HEK293 (cell line): ENCODE data around the gene ZDHHC14.

Experiments used
- CTCF ChIA-PET: fragments of 350-600 bp; formaldehyde crosslinking; extraction: SDS; loops from one replicate; lab custom pipeline; 2021; ENCODE audit warnings: antibody characterized with exemption; lab: Yijun Ruan, JAX
- POLR2A ChIA-PET: fragments of 300-600 bp; formaldehyde crosslinking; extraction: SDS; loops from one replicate; lab custom pipeline; 2020; ENCODE audit warnings: antibody characterized with exemption, inconsistent platforms; lab: Yijun Ruan, JAX
- H3K27ac ChIP-seq: fragments of 200-500 bp; sonication (Bioruptor generic); 2 replicates; pipeline ENCODE4 v1.5.1; 2014; ENCODE audit warnings: low read depth, low read length, control low read depth, inconsistent platforms; ENCODE audit errors: extremely low read depth
- H3K36me3 ChIP-seq, 2 experiments: fragments of 200-500 bp in 1 of 2; sonication (Bioruptor generic) in 1 of 2; 1 replicate in 1 of 2; 2 replicates in 1 of 2; pipeline ENCODE4 v1.5.1; 2014 to 2017; ENCODE audit warnings: inconsistent platforms in 2 of 2, low read length in 2 of 2; ENCODE audit not compliant: control insufficient read depth in 2 of 2, insufficient read depth in 1 of 2
- H3K4me1 ChIP-seq: fragments of 200-500 bp; sonication (Bioruptor generic); 2 replicates; pipeline ENCODE4 v1.5.1; 2014; ENCODE audit warnings: mild to moderate bottlenecking, low read length, inconsistent platforms; ENCODE audit not compliant: control insufficient read depth, insufficient read depth
- H3K4me3 ChIP-seq: 2 replicates; pipeline ENCODE4 v1.5.1; 2011; ENCODE audit warnings: low read depth, mild to moderate bottlenecking, control low read depth, low read length, moderate library complexity
- H3K9me3 ChIP-seq: fragments of 200-500 bp; sonication (Bioruptor generic); 2 replicates; pipeline ENCODE4 v1.5.1; 2014; ENCODE audit warnings: low read depth, low read length, inconsistent platforms; ENCODE audit not compliant: control insufficient read depth, insufficient read depth
- GLI4 ChIP-seq: fragments of 450-650 bp; formaldehyde crosslinking; IDR thresholded peaks from 2 replicates; pipeline ENCODE4 v1.5.1; 2016; ENCODE audit warnings: missing biosample characterization, missing genetic modification characterization
- GLIS1 ChIP-seq: fragments of 450-650 bp; formaldehyde crosslinking; IDR thresholded peaks from 2 replicates; pipeline ENCODE4 v1.5.1; 2016; ENCODE audit warnings: missing biosample characterization, missing genetic modification characterization
- KLF16 ChIP-seq: fragments of 450-650 bp; formaldehyde crosslinking; IDR thresholded peaks from 2 replicates; pipeline ENCODE4 v1.5.1; 2017; ENCODE audit warnings: missing biosample characterization, missing genetic modification characterization
- MEIS1 ChIP-seq: sonication (generic); formaldehyde crosslinking; IDR thresholded peaks from 2 replicates; pipeline ENCODE4 v1.8.1; 2022; ENCODE audit warnings: missing genetic modification reagents, mild to moderate bottlenecking, borderline replicate concordance
- OSR2 ChIP-seq: fragments of 450-650 bp; formaldehyde crosslinking; IDR thresholded peaks from 2 replicates; pipeline ENCODE4 v1.5.1; 2016; ENCODE audit warnings: missing biosample characterization, missing genetic modification characterization
- RBAK ChIP-seq: fragments of 450-650 bp; formaldehyde crosslinking; IDR thresholded peaks from 2 replicates; pipeline ENCODE4 v1.5.1; 2016; ENCODE audit warnings: missing biosample characterization, missing genetic modification characterization
- ZNF114 ChIP-seq: fragments of 450-650 bp; formaldehyde crosslinking; IDR thresholded peaks from 2 replicates; pipeline ENCODE4 v1.5.0; 2017; ENCODE audit warnings: missing biosample characterization, missing genetic modification characterization
- ZNF146 ChIP-seq: fragments of 450-650 bp; formaldehyde crosslinking; IDR thresholded peaks from 2 replicates; pipeline ENCODE4 v1.5.1; 2016; ENCODE audit warnings: missing biosample characterization, missing genetic modification characterization
- ZNF23 ChIP-seq: fragments of 450-650 bp; formaldehyde crosslinking; IDR thresholded peaks from 2 replicates; pipeline ENCODE4 v1.5.1; 2016; ENCODE audit warnings: missing biosample characterization, missing genetic modification characterization, borderline replicate concordance
- ZNF366 ChIP-seq: fragments of 450-650 bp; formaldehyde crosslinking; conservative IDR thresholded peaks from 2 replicates; pipeline ENCODE4 v1.5.1; 2016; ENCODE audit warnings: missing biosample characterization, missing genetic modification characterization
- ZNF48 ChIP-seq: fragments of 450-650 bp; formaldehyde crosslinking; IDR thresholded peaks from 2 replicates; pipeline ENCODE4 v1.5.1; 2016; ENCODE audit warnings: missing biosample characterization, missing genetic modification characterization
- ZNF530 ChIP-seq: fragments of 450-650 bp; formaldehyde crosslinking; IDR thresholded peaks from 2 replicates; pipeline ENCODE4 v1.5.1; 2016; ENCODE audit warnings: low read depth, missing biosample characterization, missing genetic modification characterization
- ZNF548 ChIP-seq: fragments of 450-650 bp; formaldehyde crosslinking; IDR thresholded peaks from 2 replicates; pipeline ENCODE4 v1.5.1; 2016; ENCODE audit warnings: missing biosample characterization, missing genetic modification characterization
- ZNF549 ChIP-seq: fragments of 450-650 bp; IDR thresholded peaks from 2 replicates; pipeline ENCODE4 v1.5.1; 2018; ENCODE audit warnings: missing biosample characterization, missing genetic modification characterization, mild to moderate bottlenecking, inconsistent platforms, moderate library complexity
- ZNF560 ChIP-seq: fragments of 450-650 bp; formaldehyde crosslinking; IDR thresholded peaks from 2 replicates; pipeline ENCODE4 v1.5.1; 2017; ENCODE audit warnings: missing biosample characterization, missing genetic modification characterization, borderline replicate concordance
- ZNF843 ChIP-seq: fragments of 450-650 bp; formaldehyde crosslinking; IDR thresholded peaks from 2 replicates; pipeline ENCODE4 v1.5.1; 2016; ENCODE audit warnings: missing biosample characterization, missing genetic modification characterization
- ZSCAN16 ChIP-seq: fragments of 450-650 bp; formaldehyde crosslinking; IDR thresholded peaks from 2 replicates; pipeline ENCODE4 v1.5.1; 2016; ENCODE audit warnings: missing biosample characterization, missing genetic modification characterization
- TF ChIP-seq, protein P1 (sequence below): fragments of 450-650 bp; formaldehyde crosslinking; IDR thresholded peaks from 2 replicates; pipeline ENCODE4 v1.5.1; 2016; ENCODE audit warnings: missing biosample characterization, missing genetic modification characterization
- TF ChIP-seq, protein P2 (sequence below): fragments of 450-650 bp; formaldehyde crosslinking; IDR thresholded peaks from 2 replicates; pipeline ENCODE4 v1.5.1; 2016; ENCODE audit warnings: missing biosample characterization, missing genetic modification characterization
- TF ChIP-seq, protein P3 (sequence below): fragments of 450-650 bp; IDR thresholded peaks from 2 replicates; pipeline ENCODE4 v1.5.1; 2018; ENCODE audit warnings: missing biosample characterization, mild to moderate bottlenecking, missing genetic modification characterization
- TF ChIP-seq, protein P4 (sequence below): fragments of 450-650 bp; formaldehyde crosslinking; IDR thresholded peaks from 2 replicates; pipeline ENCODE4 v1.5.1; 2016; ENCODE audit warnings: missing biosample characterization, missing genetic modification characterization
- TF ChIP-seq, protein P5 (sequence below): fragments of 450-650 bp; formaldehyde crosslinking; optimal IDR thresholded peaks from 2 replicates; pipeline ENCODE3; 2016; ENCODE audit warnings: missing biosample characterization, mild to moderate bottlenecking, missing genetic modification characterization

The ZDHHC14 gene

DNA sequence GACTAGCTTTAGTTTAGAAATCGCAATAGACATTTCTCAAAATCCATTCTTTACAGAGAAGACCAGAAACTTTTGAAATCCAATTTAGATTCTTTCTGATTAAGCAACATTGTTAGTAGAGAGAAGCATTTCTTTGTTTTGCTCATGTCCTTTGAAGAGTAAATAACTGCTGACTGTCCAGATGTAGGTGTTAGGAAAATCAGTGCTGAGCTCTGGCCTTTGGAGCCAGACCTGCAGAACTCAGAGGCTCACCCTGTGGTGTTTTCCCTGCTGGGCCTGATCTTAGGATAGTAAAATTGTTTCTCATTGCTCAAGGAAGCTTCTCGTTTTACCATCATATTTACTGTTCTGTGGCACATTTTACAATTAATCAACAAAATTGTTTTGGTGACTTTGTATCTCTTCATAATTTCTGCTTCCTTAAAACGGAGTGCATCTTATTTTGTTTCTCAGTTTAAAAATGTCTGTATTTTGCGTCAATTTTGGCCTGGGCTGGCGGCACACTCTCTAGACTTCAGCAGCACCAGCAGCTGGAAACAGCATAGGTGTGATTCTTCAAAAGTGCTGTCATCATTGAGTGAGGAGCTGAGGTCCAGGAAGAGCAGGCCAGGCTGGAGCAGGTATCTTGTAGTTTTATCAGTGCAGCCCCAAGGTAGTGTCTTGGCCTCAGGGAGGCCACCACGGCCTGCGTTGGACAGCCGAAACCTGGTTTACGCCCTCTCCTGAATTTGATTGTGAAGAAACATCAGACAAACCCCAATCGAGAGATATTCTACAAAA, 8.3 kb upstream of the ZDHHC14 start (continued):
- TF ChIP-seq, protein P1, sequence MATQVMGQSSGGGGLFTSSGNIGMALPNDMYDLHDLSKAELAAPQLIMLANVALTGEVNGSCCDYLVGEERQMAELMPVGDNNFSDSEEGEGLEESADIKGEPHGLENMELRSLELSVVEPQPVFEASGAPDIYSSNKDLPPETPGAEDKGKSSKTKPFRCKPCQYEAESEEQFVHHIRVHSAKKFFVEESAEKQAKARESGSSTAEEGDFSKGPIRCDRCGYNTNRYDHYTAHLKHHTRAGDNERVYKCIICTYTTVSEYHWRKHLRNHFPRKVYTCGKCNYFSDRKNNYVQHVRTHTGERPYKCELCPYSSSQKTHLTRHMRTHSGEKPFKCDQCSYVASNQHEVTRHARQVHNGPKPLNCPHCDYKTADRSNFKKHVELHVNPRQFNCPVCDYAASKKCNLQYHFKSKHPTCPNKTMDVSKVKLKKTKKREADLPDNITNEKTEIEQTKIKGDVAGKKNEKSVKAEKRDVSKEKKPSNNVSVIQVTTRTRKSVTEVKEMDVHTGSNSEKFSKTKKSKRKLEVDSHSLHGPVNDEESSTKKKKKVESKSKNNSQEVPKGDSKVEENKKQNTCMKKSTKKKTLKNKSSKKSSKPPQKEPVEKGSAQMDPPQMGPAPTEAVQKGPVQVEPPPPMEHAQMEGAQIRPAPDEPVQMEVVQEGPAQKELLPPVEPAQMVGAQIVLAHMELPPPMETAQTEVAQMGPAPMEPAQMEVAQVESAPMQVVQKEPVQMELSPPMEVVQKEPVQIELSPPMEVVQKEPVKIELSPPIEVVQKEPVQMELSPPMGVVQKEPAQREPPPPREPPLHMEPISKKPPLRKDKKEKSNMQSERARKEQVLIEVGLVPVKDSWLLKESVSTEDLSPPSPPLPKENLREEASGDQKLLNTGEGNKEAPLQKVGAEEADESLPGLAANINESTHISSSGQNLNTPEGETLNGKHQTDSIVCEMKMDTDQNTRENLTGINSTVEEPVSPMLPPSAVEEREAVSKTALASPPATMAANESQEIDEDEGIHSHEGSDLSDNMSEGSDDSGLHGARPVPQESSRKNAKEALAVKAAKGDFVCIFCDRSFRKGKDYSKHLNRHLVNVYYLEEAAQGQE (tag by site-specific recombination), result no peak

DNA sequence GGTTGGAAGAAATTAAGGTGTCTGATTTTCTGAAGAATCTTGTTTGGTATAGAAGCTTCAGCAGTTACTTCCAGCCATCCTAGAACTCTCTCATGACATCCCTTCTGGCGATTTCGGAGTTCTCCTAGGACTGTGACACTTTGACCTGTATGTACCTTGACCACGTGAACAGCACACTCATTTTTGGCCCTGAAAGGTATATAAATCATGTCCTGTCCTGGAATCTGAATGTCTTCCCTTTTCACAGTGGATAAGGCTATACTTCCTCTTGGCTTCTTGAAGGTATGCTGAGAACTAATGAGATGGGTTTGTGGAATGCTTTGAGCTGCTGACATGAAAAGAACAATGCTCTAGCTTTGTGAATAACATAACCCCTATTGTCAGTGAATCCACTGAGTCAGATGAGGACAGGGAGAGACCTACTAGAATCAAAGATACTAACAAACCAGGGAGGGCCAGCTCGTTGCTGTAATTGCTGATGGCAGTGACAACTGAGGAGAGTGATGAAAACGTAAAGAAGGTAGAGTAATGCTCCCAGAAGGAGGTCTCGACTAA, 6.0 kb upstream of the ZDHHC14 start:
- CTCF ChIA-PET, result interaction anchor here (0.5 to 0.9 kb wide), 3 partner anchors 13 to 292 kb away, joined by 3 to 4 read pairs (median 3); no protein-coding TSS in a partner anchor
- no peak overlapping the region for H3K27ac ChIP-seq
- no peaks in the 10 kb centered on the region for H3K36me3 ChIP-seq
- POLR2A ChIA-PET, result interaction anchor here (0.9 kb wide), 1 partner anchor 60 kb away, joined by 3 read pairs; no protein-coding TSS in a partner anchor
- H3K9me3 ChIP-seq, result no peaks in the 10 kb centered on the region
- no peak for TF ChIP-seq ZSCAN16 (tag by site-specific recombination)
- no peak for TF ChIP-seq ZNF530 (tag by site-specific recombination)
- no peak for TF ChIP-seq OSR2 (tag by site-specific recombination)
- no peak for TF ChIP-seq KLF16 (tag by site-specific recombination)
- no peak for TF ChIP-seq ZNF843 (tag by site-specific recombination)
- TF ChIP-seq ZNF23 (tag by site-specific recombination), result no peak
- no peak for TF ChIP-seq ZNF366 (tag by site-specific recombination)
- no peak for TF ChIP-seq ZNF114
- TF ChIP-seq GLIS1 (tag by site-specific recombination), result no peak
- no peak for TF ChIP-seq RBAK (tag by site-specific recombination)
- no peak for TF ChIP-seq GLI4
- no peak for TF ChIP-seq MEIS1 (CRISPR knock-in tag)
- TF ChIP-seq, all 188 proteins: peak for 0
- H3K4me1 ChIP-seq, result no peaks in the 10 kb centered on the region
- H3K4me3 ChIP-seq, result no peak overlapping the region

DNA sequence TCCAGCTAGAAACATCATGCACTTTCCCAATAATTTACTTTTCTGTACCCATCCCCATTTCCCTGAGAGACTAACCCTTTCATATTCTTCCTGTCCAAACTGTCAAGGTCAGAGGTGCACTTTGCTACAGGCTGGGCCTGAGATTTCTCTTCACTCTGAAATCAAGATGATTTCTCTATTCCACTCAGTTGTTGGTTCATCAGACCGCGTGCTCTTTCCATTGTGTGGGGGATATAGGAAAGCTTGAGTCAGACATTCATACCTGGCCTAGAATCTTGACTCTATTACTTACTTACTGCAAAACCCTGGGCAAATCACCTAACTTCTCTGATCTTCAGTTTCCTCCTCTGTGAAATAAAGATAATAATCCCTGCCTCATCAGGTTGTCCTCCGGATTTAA, 4.7 kb upstream of the ZDHHC14 start:
- H3K9me3 ChIP-seq, result no peaks in the 10 kb centered on the region
- no peak overlapping the region for H3K4me3 ChIP-seq
- H3K27ac ChIP-seq, result no peak overlapping the region
- H3K4me1 ChIP-seq, result no peaks in the 10 kb centered on the region
- ChIA-PET POLR2A (no interaction called here), CTCF (interaction anchor here (0.6 to 0.7 kb wide), 3 partner anchors 15 to 34 kb away, joined by 3 read pairs; no protein-coding TSS in a partner anchor)
- H3K36me3 ChIP-seq, result no peaks in the 10 kb centered on the region
- TF ChIP-seq ZNF548 (tag by site-specific recombination), result no peak
- no peak for TF ChIP-seq ZNF549 (tag by site-specific recombination)
- TF ChIP-seq, protein P2, sequence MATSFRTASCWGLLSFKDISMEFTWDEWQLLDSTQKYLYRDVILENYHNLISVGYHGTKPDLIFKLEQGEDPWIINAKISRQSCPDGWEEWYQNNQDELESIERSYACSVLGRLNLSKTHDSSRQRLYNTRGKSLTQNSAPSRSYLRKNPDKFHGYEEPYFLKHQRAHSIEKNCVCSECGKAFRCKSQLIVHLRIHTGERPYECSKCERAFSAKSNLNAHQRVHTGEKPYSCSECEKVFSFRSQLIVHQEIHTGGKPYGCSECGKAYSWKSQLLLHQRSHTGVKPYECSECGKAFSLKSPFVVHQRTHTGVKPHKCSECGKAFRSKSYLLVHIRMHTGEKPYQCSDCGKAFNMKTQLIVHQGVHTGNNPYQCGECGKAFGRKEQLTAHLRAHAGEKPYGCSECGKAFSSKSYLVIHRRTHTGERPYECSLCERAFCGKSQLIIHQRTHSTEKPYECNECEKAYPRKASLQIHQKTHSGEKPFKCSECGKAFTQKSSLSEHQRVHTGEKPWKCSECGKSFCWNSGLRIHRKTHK (tag by site-specific recombination), result no peak
- TF ChIP-seq, protein P3, sequence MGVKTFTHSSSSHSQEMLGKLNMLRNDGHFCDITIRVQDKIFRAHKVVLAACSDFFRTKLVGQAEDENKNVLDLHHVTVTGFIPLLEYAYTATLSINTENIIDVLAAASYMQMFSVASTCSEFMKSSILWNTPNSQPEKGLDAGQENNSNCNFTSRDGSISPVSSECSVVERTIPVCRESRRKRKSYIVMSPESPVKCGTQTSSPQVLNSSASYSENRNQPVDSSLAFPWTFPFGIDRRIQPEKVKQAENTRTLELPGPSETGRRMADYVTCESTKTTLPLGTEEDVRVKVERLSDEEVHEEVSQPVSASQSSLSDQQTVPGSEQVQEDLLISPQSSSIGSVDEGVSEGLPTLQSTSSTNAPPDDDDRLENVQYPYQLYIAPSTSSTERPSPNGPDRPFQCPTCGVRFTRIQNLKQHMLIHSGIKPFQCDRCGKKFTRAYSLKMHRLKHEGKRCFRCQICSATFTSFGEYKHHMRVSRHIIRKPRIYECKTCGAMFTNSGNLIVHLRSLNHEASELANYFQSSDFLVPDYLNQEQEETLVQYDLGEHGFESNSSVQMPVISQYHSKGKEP, result no peak
- no peak for TF ChIP-seq ZNF146
- TF ChIP-seq ZNF843 (tag by site-specific recombination), result no peak
- TF ChIP-seq, protein P4, sequence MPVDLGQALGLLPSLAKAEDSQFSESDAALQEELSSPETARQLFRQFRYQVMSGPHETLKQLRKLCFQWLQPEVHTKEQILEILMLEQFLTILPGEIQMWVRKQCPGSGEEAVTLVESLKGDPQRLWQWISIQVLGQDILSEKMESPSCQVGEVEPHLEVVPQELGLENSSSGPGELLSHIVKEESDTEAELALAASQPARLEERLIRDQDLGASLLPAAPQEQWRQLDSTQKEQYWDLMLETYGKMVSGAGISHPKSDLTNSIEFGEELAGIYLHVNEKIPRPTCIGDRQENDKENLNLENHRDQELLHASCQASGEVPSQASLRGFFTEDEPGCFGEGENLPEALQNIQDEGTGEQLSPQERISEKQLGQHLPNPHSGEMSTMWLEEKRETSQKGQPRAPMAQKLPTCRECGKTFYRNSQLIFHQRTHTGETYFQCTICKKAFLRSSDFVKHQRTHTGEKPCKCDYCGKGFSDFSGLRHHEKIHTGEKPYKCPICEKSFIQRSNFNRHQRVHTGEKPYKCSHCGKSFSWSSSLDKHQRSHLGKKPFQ (tag by site-specific recombination), result no peak
- no peak for TF ChIP-seq ZNF560 (tag by site-specific recombination)
- TF ChIP-seq ZNF48 (tag by site-specific recombination), result no peak
- TF ChIP-seq, protein P5, sequence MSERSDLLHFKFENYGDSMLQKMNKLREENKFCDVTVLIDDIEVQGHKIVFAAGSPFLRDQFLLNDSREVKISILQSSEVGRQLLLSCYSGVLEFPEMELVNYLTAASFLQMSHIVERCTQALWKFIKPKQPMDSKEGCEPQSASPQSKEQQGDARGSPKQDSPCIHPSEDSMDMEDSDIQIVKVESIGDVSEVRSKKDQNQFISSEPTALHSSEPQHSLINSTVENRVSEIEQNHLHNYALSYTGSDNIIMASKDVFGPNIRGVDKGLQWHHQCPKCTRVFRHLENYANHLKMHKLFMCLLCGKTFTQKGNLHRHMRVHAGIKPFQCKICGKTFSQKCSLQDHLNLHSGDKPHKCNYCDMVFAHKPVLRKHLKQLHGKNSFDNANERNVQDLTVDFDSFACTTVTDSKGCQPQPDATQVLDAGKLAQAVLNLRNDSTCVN, result no peak
